Liver (tissue), 3 donors: ENCODE measurements around the gene CUX1.

Experiments
- ATF3 ChIP-seq: IDR thresholded peaks from 2 replicates; pipeline ENCODE4 v1.6.1; 2016; ENCODE audit warnings: antibody characterized with exemption
- CTCF ChIP-seq: fragments of 150-350 bp; IDR thresholded peaks from 2 replicates; pipeline ENCODE4 v1.5.1; 2017; ENCODE audit warnings: improper control_type of control experiment, low read depth, low read length; ENCODE audit not compliant: missing input control
- EGR1 ChIP-seq, 2 donors: IDR thresholded peaks; 2 replicates each; pipeline ENCODE4 v1.6.1; 2016 to 2018; ENCODE audit warnings: antibody characterized with exemption in 2 of 2, low read depth in 2 of 2
- FOXA1 ChIP-seq: IDR thresholded peaks from 2 replicates; pipeline ENCODE4 v1.6.1; 2016; ENCODE audit warnings: antibody characterized with exemption
- GABPA ChIP-seq, 2 donors: IDR thresholded peaks in 1 of 2; conservative IDR thresholded peaks in 1 of 2; 2 replicates each; pipeline ENCODE4 v1.6.1; 2016; ENCODE audit warnings: antibody characterized with exemption in 2 of 2, mild to moderate bottlenecking in 1 of 2, moderate library complexity in 1 of 2
- HNF4A ChIP-seq, 2 donors: conservative IDR thresholded peaks; 2 replicates each; pipeline ENCODE4 v1.6.1; 2016; ENCODE audit warnings: antibody characterized with exemption in 2 of 2, mild to moderate bottlenecking in 2 of 2
- HNF4G ChIP-seq: IDR thresholded peaks from 2 replicates; pipeline ENCODE4 v1.6.1; 2016; ENCODE audit warnings: antibody characterized with exemption
- MAX ChIP-seq: IDR thresholded peaks from 2 replicates; pipeline ENCODE4 v1.6.1; 2016; ENCODE audit warnings: antibody characterized with exemption
- RAD21 ChIP-seq, 2 donors: IDR thresholded peaks; 2 replicates each; pipeline ENCODE4 v1.6.1; 2016; ENCODE audit warnings: antibody characterized with exemption in 2 of 2, mild to moderate bottlenecking in 2 of 2
- REST ChIP-seq: IDR thresholded peaks from 2 replicates; pipeline ENCODE4 v1.6.1; 2016; ENCODE audit warnings: antibody characterized with exemption, mild to moderate bottlenecking
- SP1 ChIP-seq: IDR thresholded peaks from 2 replicates; pipeline ENCODE4 v1.6.1; 2018; ENCODE audit warnings: antibody characterized with exemption, mild to moderate bottlenecking
- TAF1 ChIP-seq: conservative IDR thresholded peaks from 2 replicates; pipeline ENCODE4 v1.6.1; 2016; ENCODE audit warnings: antibody characterized with exemption, mild to moderate bottlenecking
- YY1 ChIP-seq: IDR thresholded peaks from 2 replicates; pipeline ENCODE4 v1.6.1; 2016; ENCODE audit warnings: antibody characterized with exemption, mild to moderate bottlenecking
- ZBTB33 ChIP-seq: IDR thresholded peaks from 2 replicates; pipeline ENCODE4 v1.6.1; 2016; ENCODE audit warnings: antibody characterized with exemption
- donor health status: healthy.
- donor health status: healthy.

GRCh38 chr7:101823596-101823995 lies 6.2 kb downstream of the CUX1 start:
- TF ChIP-seq CTCF (no peak), RAD21 (IDR thresholded peaks at IDR 0.05) (no peak), FOXA1 (no peak), MAX (no peak), TAF1 (no peak), EGR1 (IDR thresholded peaks at IDR 0.05; ENCODE audit: low read depth in 2 of 2) (no peak), ATF3 (no peak), REST (no peak), ZBTB33 (no peak), GABPA (IDR thresholded peaks at IDR 0.05 in 1 of 2, conservative IDR thresholded peaks at IDR 0.05 in 1 of 2) (no peak), YY1 (no peak), SP1 (no peak), HNF4G (no peak), HNF4A (conservative IDR thresholded peaks at IDR 0.05) (no peak)
